CD14-positive monocyte (primary cell): ENCODE measurements around the gene GRIN2A. TPM values are rescaled to one million over a fixed set of nuclear protein-coding genes. Genes with fewer than 3 reads are reported as not detected.

Experiments used
- DNase-seq, 3 donors: peaks; one replicate each; pipeline ENCODE4 v3.0.0-alpha.2; 2011 to 2022
- H2AFZ ChIP-seq: 2 replicates; pipeline ENCODE4 v1.6.0; 2012; ENCODE audit warnings: mild to moderate bottlenecking, low read depth, low read length, inconsistent platforms; ENCODE audit not compliant: insufficient read depth, poor library complexity, severe bottlenecking
- H3K27ac ChIP-seq, 2 donors: 1 replicate in 1 of 2; 2 replicates in 1 of 2; pipeline ENCODE4 v1.5.1; 2012 to 2013; ENCODE audit warnings: low read length in 2 of 2, control low read depth in 1 of 2, inconsistent platforms in 1 of 2, low read depth in 1 of 2, mild to moderate bottlenecking in 1 of 2
- H3K27me3 ChIP-seq, 2 donors: one replicate each; pipeline versions ENCODE4 v1.6.0 to v1.6.1; 2011 to 2013; ENCODE audit warnings: low read length in 2 of 2; ENCODE audit not compliant: control insufficient read depth in 2 of 2, insufficient read depth in 2 of 2
- H3K36me3 ChIP-seq, 2 donors: replicated peaks in 1 of 2; 1 replicate in 1 of 2; 2 replicates in 1 of 2; pipeline versions ENCODE4 v1.5.1 to v1.6.1; 2012 to 2013; ENCODE audit warnings: low read length in 2 of 2, control low read depth in 1 of 2, inconsistent platforms in 1 of 2, mild to moderate bottlenecking in 1 of 2; ENCODE audit not compliant: insufficient read depth in 2 of 2, control insufficient read depth in 1 of 2
- H3K4me1 ChIP-seq, 2 donors: 1 replicate in 1 of 2; 2 replicates in 1 of 2; pipeline versions ENCODE4 v1.5.1 to v1.6.1; 2012 to 2013; ENCODE audit warnings: low read length in 2 of 2, control low read depth in 1 of 2, inconsistent platforms in 1 of 2, mild to moderate bottlenecking in 1 of 2, moderate library complexity in 1 of 2; ENCODE audit not compliant: insufficient read depth in 2 of 2, control insufficient read depth in 1 of 2
- H3K4me2 ChIP-seq: replicated peaks from 2 replicates; pipeline ENCODE3; 2012; ENCODE audit warnings: low read length, moderate library complexity, mild to moderate bottlenecking; ENCODE audit not compliant: poor library complexity, severe bottlenecking; ENCODE audit errors: extremely low read depth
- H3K4me3 ChIP-seq, 3 experiments: fragments of 200-600 bp in 1 of 3; sonication (generic) in 1 of 3; replicated peaks in 1 of 3; 1 replicate in 2 of 3; 2 replicates in 1 of 3; pipeline ENCODE4 v1.5.1; 2011 to 2013; ENCODE audit warnings: low read length in 3 of 3, mild to moderate bottlenecking in 3 of 3, control low read depth in 2 of 3, low read depth in 2 of 3, inconsistent platforms in 1 of 3, moderate library complexity in 1 of 3
- H3K79me2 ChIP-seq: 2 replicates; pipeline ENCODE4 v1.6.0; 2012; ENCODE audit warnings: mild to moderate bottlenecking, control low read depth, inconsistent platforms, low read length, moderate library complexity; ENCODE audit not compliant: insufficient read depth
- H3K9ac ChIP-seq: 2 replicates; pipeline ENCODE4 v1.6.0; 2017; ENCODE audit warnings: low read length, mild to moderate bottlenecking; ENCODE audit not compliant: insufficient read depth, poor library complexity, severe bottlenecking
- H3K9me3 ChIP-seq, 2 donors: replicated peaks in 1 of 2; 1 replicate in 1 of 2; 2 replicates in 1 of 2; pipeline versions ENCODE4 v1.5.1 to v1.6.1; 2012 to 2013; ENCODE audit warnings: low read length in 2 of 2, control low read depth in 1 of 2; ENCODE audit not compliant: control insufficient read depth in 1 of 2, insufficient read depth in 1 of 2
- H4K20me1 ChIP-seq: 2 replicates; pipeline ENCODE4 v1.6.0; 2012; ENCODE audit warnings: mild to moderate bottlenecking, low read length, control low read depth, moderate library complexity; ENCODE audit not compliant: insufficient read depth
- H3K27ac Mint-ChIP-seq, 7 donors: one replicate each; pipeline ENCODE4 v1.8.0; 2020; ENCODE audit warnings: mild to moderate bottlenecking in 7 of 7, mixed read lengths in 7 of 7, moderate library complexity in 6 of 7, inconsistent platforms in 2 of 7
- H3K27me3 Mint-ChIP-seq, 3 donors: one replicate each; pipeline ENCODE4 v1.8.0; 2021 to 2022; ENCODE audit warnings: low read depth in 3 of 3, mild to moderate bottlenecking in 3 of 3, mixed read lengths in 3 of 3, moderate library complexity in 3 of 3, inconsistent platforms in 1 of 3
- H3K36me3 Mint-ChIP-seq, 2 donors: one replicate each; pipeline ENCODE4 v1.8.0; 2020; ENCODE audit warnings: mixed read lengths in 2 of 2, inconsistent platforms in 1 of 2, mild to moderate bottlenecking in 1 of 2
- H3K4me1 Mint-ChIP-seq: one replicate; pipeline ENCODE4 v1.8.0; 2020; ENCODE audit warnings: mild to moderate bottlenecking, mixed read lengths
- H3K4me3 Mint-ChIP-seq, 2 donors: one replicate each; pipeline ENCODE4 v1.8.0; 2020; ENCODE audit warnings: mild to moderate bottlenecking in 2 of 2, mixed read lengths in 2 of 2, moderate library complexity in 1 of 2
- H3K9me3 Mint-ChIP-seq, 7 donors: one replicate each; pipeline ENCODE4 v1.8.0; 2020 to 2022; ENCODE audit warnings: mixed read lengths in 7 of 7, mild to moderate bottlenecking in 6 of 7, moderate library complexity in 6 of 7, inconsistent platforms in 2 of 7
- CTCF ChIP-seq: fragments of 200-600 bp; IDR thresholded peaks from one replicate; pipeline ENCODE4 v1.8.0; 2022; ENCODE audit warnings: antibody characterized with exemption, mild to moderate bottlenecking
- WGBS: methylation state at CpG from one replicate; pipeline ENCODE4 v1.1.5; 2013; ENCODE audit warnings: missing lambda C conversion rate; ENCODE audit not compliant: insufficient coverage; 5-methylcytosine and 5-hydroxymethylcytosine counted together
- intact Hi-C, 2 donors: fragments of 100-400 bp; cut with micrococcal nuclease; formaldehyde crosslinking; loops; one replicate each; pipeline versions ENCODE4 v1.15.0 to v1.15.1; 2023
- polyA plus RNA-seq, 3 donors: library from polyadenylated mRNA; depleted of rRNA in 1 of 3; unstranded in 2 of 3; stranded (reverse) in 1 of 3; fragments of 300-500 nt in 2 of 3; fragments of >200 nt in 1 of 3; fragmentation: Illumina TruSeq in 2 of 3; gene quantifications; 1 replicate in 2 of 3; 2 replicates in 1 of 3; pipeline ENCODE4 v1.2.3, GENCODE V29; 2012 to 2021

GRIN2A gene
- polyA plus RNA-seq, 3 donors = not detected

DNA sequence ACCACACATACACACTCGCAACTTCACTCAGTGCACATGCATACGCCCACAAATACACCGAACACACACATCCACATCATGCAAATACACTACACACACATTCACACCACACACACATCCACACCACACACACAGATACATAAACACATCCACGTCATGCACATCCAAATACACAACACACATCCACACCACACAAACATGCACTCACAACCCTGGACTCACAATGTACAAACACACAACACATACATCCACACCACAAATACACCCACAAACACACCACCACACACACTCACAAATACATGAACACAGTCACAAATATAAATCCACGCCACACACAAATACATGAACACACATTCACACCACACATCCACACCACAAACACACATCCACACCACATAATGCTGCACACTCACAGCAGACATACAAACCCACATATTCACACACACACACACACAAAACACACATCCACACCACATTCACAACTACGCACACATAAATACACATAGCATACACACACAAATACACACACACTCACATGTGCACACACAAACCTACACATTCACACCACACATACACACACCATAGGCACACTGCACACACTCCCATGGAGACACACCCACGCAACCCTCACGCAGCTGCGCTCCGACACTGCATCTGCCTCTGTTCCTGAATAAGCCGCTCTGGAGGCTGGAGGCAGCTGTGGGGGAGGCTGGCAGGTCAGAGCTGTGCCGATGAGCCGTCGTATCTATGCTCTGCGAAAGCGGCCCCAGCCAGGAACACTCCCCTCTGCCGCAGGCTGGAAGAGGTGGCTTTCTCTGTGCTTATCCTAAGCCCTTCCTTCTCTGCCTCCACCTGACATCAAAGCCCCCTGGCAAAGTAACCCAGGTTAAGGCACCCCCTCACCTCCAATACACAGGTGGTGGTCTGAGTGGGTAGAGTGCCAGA is 141.8 kb downstream of the GRIN2A start:
- intact Hi-C loops = no loop called here
- H2AFZ ChIP-seq = no peak overlapping the region
- no peak overlapping the region for H3K4me3 Mint-ChIP-seq
- H3K4me1 Mint-ChIP-seq = no peaks in the 10 kb centered on the region
- H3K4me2 ChIP-seq = no peak overlapping the region
- no peaks in the 10 kb centered on the region for H3K79me2 ChIP-seq
- H3K9ac ChIP-seq = no peak overlapping the region
- H3K27me3 ChIP-seq = peaks cover 0 to 6% of the 10 kb centered on the region in 2 donors
- no peaks in the 10 kb centered on the region for H3K9me3 ChIP-seq
- H3K27ac Mint-ChIP-seq = no peak overlapping the region
- H3K27me3 Mint-ChIP-seq = peaks cover 5 to 11% (median 7%) of the 10 kb centered on the region in 3 donors
- no peak overlapping the region for H3K4me3 ChIP-seq
- 84% methylated on average over 13 of the region's 17 CpGs for WGBS
- no peak for TF ChIP-seq CTCF
- peaks cover 0 to 7% (median 0%) of the 10 kb centered on the region in 7 donors for H3K9me3 Mint-ChIP-seq
- H3K4me1 ChIP-seq = no peaks in the 10 kb centered on the region
- no peaks in the 10 kb centered on the region for H3K36me3 Mint-ChIP-seq
- no peaks in the 10 kb centered on the region for H3K36me3 ChIP-seq
- no peak overlapping the region for H3K27ac ChIP-seq
- no peaks in the 10 kb centered on the region for H4K20me1 ChIP-seq
- DNase-seq = no peak

- Histone ChIP-seq H3K36me3 (no peaks in the 10 kb centered on the region), H3K4me3 (no peak overlapping the region), H3K4me1 (no peaks in the 10 kb centered on the region), H4K20me1 (no peaks in the 10 kb centered on the region), H3K27me3 (peaks cover 0 to 6% of the 10 kb centered on the region in 2 donors), H2AFZ (peak overlapping the region; percentile 35), H3K27ac (no peak overlapping the region), H3K79me2 (no peaks in the 10 kb centered on the region), H3K9ac (no peak overlapping the region), H3K4me2 (no peak overlapping the region), H3K9me3 (no peaks in the 10 kb centered on the region)
- H3K27me3 Mint-ChIP-seq = peaks cover 5 to 11% (median 7%) of the 10 kb centered on the region in 3 donors
- 2% methylated on average over 13 of the region's 28 CpGs for WGBS
- H3K4me3 Mint-ChIP-seq = peak overlapping the region in 1 of 2 donors; percentile 36
- intact Hi-C loops = no loop called here
- no peak for TF ChIP-seq CTCF
- DNase-seq = no peak
- peaks cover 0 to 7% (median 0%) of the 10 kb centered on the region in 7 donors for H3K9me3 Mint-ChIP-seq
- no peaks in the 10 kb centered on the region for H3K36me3 Mint-ChIP-seq
- no peaks in the 10 kb centered on the region for H3K4me1 Mint-ChIP-seq
- peak overlapping the region in 1 of 7 donors; percentile 40 for H3K27ac Mint-ChIP-seq
Observed at GRCh38 chr16:10039220-10040096, 142.8 kb downstream of the GRIN2A start.
